Heart right ventricle (tissue), 16 donors: ENCODE data around the gene GNAL. TPM values are rescaled to one million over a fixed set of nuclear protein-coding genes. Genes with fewer than 3 reads are reported as not detected.
"Not testable (repeated sequence)": the region's sequence is repeated elsewhere in the genome, so short reads cannot be mapped to it uniquely, and the experiment has no call there.

Source experiments
- ATAC-seq, 8 donors: fragments of 200-7000 bp; cut with Tn5 transposase; one replicate each; pipeline ENCODE4 v1.9.1; 2020; ENCODE audit warnings: mild to moderate bottlenecking in 8 of 8, moderate library complexity in 8 of 8, moderate number of reproducible peaks in 1 of 8
- DNase-seq, 2 donors: peaks; one replicate each; pipeline ENCODE4 v3.0.0-alpha.2; 2020
- H3K27ac ChIP-seq, 10 donors: fragments of 200-600 bp; sonication (generic) in 2 of 10; one replicate each; pipeline versions ENCODE4 v1.5.0 to v1.8.0; 2020 to 2022; ENCODE audit warnings: mild to moderate bottlenecking in 3 of 10
- H3K27me3 ChIP-seq, 7 donors: fragments of 200-600 bp; one replicate each; pipeline ENCODE4 v1.8.0; 2021 to 2022; ENCODE audit warnings: mild to moderate bottlenecking in 2 of 7
- H3K36me3 ChIP-seq, 9 donors: fragments of 200-600 bp; sonication (generic) in 1 of 9; one replicate each; pipeline versions ENCODE4 v1.5.0 to v1.8.0; 2020 to 2022; ENCODE audit warnings: mild to moderate bottlenecking in 2 of 9
- H3K4me1 ChIP-seq, 9 donors: fragments of 200-600 bp; sonication (generic) in 1 of 9; one replicate each; pipeline versions ENCODE4 v1.5.0 to v1.8.0; 2020 to 2022; ENCODE audit warnings: mild to moderate bottlenecking in 4 of 9
- H3K4me3 ChIP-seq, 10 donors: fragments of 200-600 bp; sonication (generic) in 2 of 10; one replicate each; pipeline versions ENCODE4 v1.5.0 to v1.8.0; 2020 to 2022; ENCODE audit warnings: mild to moderate bottlenecking in 7 of 10, moderate library complexity in 2 of 10
- H3K9me3 ChIP-seq, 11 donors: fragments of 200-600 bp in 10 of 11; sonication (generic) in 2 of 11; one replicate each; pipeline versions ENCODE4 v1.5.0 to v1.8.0; 2013 to 2022; ENCODE audit warnings: mild to moderate bottlenecking in 2 of 11, control low read depth in 1 of 11, moderate library complexity in 1 of 11
- CTCF ChIP-seq, 9 donors: fragments of 200-600 bp; sonication (generic) in 2 of 9; IDR thresholded peaks; one replicate each; pipeline versions ENCODE4 v1.5.0 to v1.8.0; 2021 to 2022; ENCODE audit warnings: antibody characterized with exemption in 9 of 9, mild to moderate bottlenecking in 5 of 9, moderate library complexity in 1 of 9
- WGBS, 2 donors: extraction: QIAGEN DNeasy Blood & Tissue Kit; methylation state at CpG; one replicate each; pipeline ENCODE4 v1.1.7; 2013; ENCODE audit warnings: inconsistent platforms in 1 of 2; 5-methylcytosine and 5-hydroxymethylcytosine counted together
- intact Hi-C, 10 donors: fragments of 100-400 bp; cut with DNase I; formaldehyde crosslinking; loops; one replicate each; pipeline versions ENCODE4 v1.11.1 to v1.14.2; 2022
- polyA plus RNA-seq, 2 donors: library from polyadenylated mRNA; stranded (reverse); fragments of 200-250 nt; gene quantifications; one replicate each; pipeline ENCODE4 v1.2.3, GENCODE V29; 2013
- total RNA-seq, 10 donors: library from RNA; stranded (reverse); fragmentation: NEBNext Ultra II Directional in 3 of 10; extraction: Animal tissue kit (Norgen Biotek cat#: 25700) in 3 of 10; gene quantifications; one replicate each; pipeline versions ENCODE4 v1.2.1 to v1.2.4, GENCODE V29; 2021 to 2023
- donor health status: Arrhythmogenic right ventricular cardiomyopathy.
- donor health status: ischemic (EF 13 %, LVEDD 7.1; RV severe dilation, severe dysfunction).
- donor health status: healthy with polysubstance abuse.
- donor health status: DM: no; HTN: yes; CAD: no.
- donor health status: DM: no; HTN: no; CAD: no.
- donor health status: ischemic (EF 25% LVEDD 6.9; RV normal size, moderate dysfunction).
- donor health status: ischemic (EF 25% LVEDD 5.7; RV mildly dilated, moderate dysfunction).
- donor health status: healthy.
- donor health status: DM: yes; HTN: yes; CAD: no.
- donor health status: Ischemic cardiomyopathy.
- donor health status: ischemic (EF 35%, LVEDD 5.7; RV mildly dilated, moderate dysfunction).
- donor health status: nonischemic (EF 11% LVEDD 7.7; RV severe dilation, severe dysfunction).
- donor health status: DM: yes; HTN: yes; CAD: no.
- donor health status: PGD.
- donor health status: ischemic (EF 29% LVEDD 5.4; RV normal size, mild dysfunction).
- donor health status: nonischemic (EF 23%, LVEDD 6.1; RV moderate dilation, normal function).

Gene GNAL
- total and polyA plus RNA-seq, 12 donors, result 0.42 to 6.9 (median 1.6) TPM

- Histone ChIP-seq H3K9me3 (no peaks in the 10 kb centered on the region), H3K4me3 (no peak overlapping the region), H3K36me3 (peaks cover 4 to 100% (median 63%) of the 10 kb centered on the region in 9 donors), H3K4me1 (peaks cover 0 to 21% (median 0%) of the 10 kb centered on the region in 9 donors), H3K27me3 (no peaks in the 10 kb centered on the region), H3K27ac (no peak overlapping the region)
- 76 to 80% methylated on average over 8 of the region's 8 CpGs for WGBS, 2 donors
- intact Hi-C loops, result no loop called here
- ATAC-seq (no peak), DNase-seq (no peak)
- TF ChIP-seq CTCF (IDR thresholded peaks at IDR 0.05), result no peak
Observed at GRCh38 chr18:11887328-11888128, 198.5 kb downstream of the GNAL start.

GRCh38 chr18:11888726-11889125, 199.7 kb downstream of the GNAL start:
- no peak overlapping the region for H3K4me3 ChIP-seq
- WGBS, 2 donors, result 94 to 97% methylated on average over 2 of the region's 2 CpGs
- no peaks in the 10 kb centered on the region for H3K9me3 ChIP-seq
- intact Hi-C loops, result no loop called here
- TF ChIP-seq CTCF (IDR thresholded peaks at IDR 0.05), result no peak
- H3K4me1 ChIP-seq, result peaks cover 0 to 22% (median 0%) of the 10 kb centered on the region in 9 donors
- no peak for ATAC-seq
- H3K27ac ChIP-seq, result no peak overlapping the region
- peaks cover 4 to 100% (median 68%) of the 10 kb centered on the region in 9 donors for H3K36me3 ChIP-seq
- no peaks in the 10 kb centered on the region for H3K27me3 ChIP-seq
- DNase-seq, result no peak

GRCh38 chr18:11889284-11889683, 200.2 kb downstream of the GNAL start:
- ATAC-seq (no peak), DNase-seq (no peak)
- Histone ChIP-seq H3K27me3 (no peaks in the 10 kb centered on the region), H3K4me3 (no peak overlapping the region), H3K36me3 (peaks cover 4 to 100% (median 64%) of the 10 kb centered on the region in 9 donors), H3K4me1 (peaks cover 0 to 22% (median 0%) of the 10 kb centered on the region in 9 donors), H3K27ac (no peak overlapping the region), H3K9me3 (no peaks in the 10 kb centered on the region)
- 95% methylated on average over 5 of the region's 5 CpGs for WGBS, 2 donors
- TF ChIP-seq CTCF (IDR thresholded peaks at IDR 0.05), result no peak
- intact Hi-C loops, result no loop called here

GRCh38 chr18:11891737-11892136, 202.7 kb downstream of the GNAL start:
- H3K4me3 ChIP-seq, result no peak overlapping the region
- DNase-seq (no peak), ATAC-seq (no peak)
- no peak overlapping the region for H3K27ac ChIP-seq
- H3K9me3 ChIP-seq, result no peaks in the 10 kb centered on the region
- TF ChIP-seq CTCF (IDR thresholded peaks at IDR 0.05), result no peak
- WGBS, 2 donors, result 93 to 97% methylated on average over 9 of the region's 9 CpGs
- no peaks in the 10 kb centered on the region for H3K27me3 ChIP-seq
- intact Hi-C loops, result no loop called here
- peaks cover 0 to 100% (median 48%) of the 10 kb centered on the region in 9 donors for H3K36me3 ChIP-seq
- H3K4me1 ChIP-seq, result peaks cover 0 to 22% (median 0%) of the 10 kb centered on the region in 9 donors

- WGBS, 2 donors, result 77 to 78% methylated on average over 7 of the region's 7 CpGs
- peaks cover 0 to 98% (median 43%) of the 10 kb centered on the region in 9 donors for H3K36me3 ChIP-seq
Observed at GRCh38 chr18:11892438-11892837, 203.4 kb downstream of the GNAL start.

More at GRCh38 chr18:11892438-11892837, 203.4 kb downstream of the GNAL start:
- H3K27ac ChIP-seq, intact Hi-C loops, H3K4me3 ChIP-seq, H3K27me3 ChIP-seq, ATAC-seq, H3K9me3 ChIP-seq, DNase-seq: not testable (repeated sequence)
- H3K4me1 ChIP-seq, result peaks cover 0 to 22% (median 0%) of the 10 kb centered on the region in 9 donors
